ENCODE data around the gene OTULIN.

The OTULIN gene

DNA sequence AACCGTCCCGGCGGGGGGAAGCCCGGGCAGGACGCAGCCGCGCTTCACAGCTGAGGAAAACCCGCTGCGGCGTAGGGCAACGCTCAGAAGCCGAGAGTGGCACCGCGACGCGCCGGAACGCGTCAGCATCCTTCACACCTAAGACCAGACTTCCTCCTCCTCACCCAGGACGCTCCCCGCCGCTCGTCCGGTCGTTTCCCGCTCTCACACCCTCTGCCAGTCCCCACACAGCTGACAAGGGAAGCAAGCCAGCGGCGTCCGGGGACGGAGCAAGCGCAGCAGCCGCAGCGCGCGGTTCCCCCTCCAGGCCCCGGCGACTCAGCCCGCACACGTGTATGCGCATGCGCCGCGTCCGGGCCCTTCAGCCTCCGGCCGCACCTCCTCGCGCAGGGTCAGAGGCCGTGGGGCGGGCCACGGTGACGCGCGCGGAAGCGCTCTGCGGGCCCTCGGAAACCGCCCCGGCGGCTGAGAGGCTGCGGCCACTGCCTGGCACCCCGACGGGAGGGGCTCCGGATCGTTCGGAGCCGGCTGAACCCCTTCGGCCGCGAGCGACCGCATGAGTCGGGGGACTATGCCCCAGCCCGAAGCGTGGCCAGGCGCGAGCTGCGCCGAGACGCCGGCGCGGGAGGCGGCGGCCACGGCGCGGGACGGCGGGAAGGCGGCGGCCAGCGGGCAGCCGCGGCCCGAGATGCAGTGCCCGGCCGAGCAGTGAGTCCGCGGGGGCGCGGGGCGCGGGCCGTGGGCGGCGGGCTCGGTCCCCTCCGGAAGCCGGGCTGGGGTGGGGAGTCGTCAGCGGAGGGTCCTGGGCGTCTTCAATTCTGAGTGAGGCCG is at the start of gene OTULIN:
Gene OTULIN, plus strand, starts transcription at position 449 of the 831 bp plus-strand sequence. Its CDS starts 108 bp downstream, at position 557.
- peak; percentile 67 for DNase-seq

DNA sequence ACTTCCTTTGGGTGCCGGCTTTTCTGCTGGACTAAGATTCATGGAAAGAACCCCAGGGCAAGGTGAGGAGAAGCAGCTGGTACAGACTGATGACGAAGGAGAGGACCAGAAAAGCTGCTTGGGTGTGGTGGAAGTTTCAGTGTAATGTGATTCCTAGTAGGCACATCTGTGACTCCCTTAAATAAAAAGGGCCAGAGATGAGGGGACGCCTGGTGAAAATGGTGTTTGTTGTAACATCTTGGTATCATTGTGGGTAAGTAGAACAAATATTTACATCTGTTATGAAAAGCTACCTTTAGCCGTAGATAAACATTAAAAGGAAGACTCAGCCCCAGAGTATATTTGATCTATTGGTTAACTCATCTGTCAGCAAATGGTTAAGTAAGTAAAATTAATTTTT is 49.2 kb upstream of the OTULIN start:
- DNase-seq: no peak

GRCh38 chr5:14617441-14617840 is 47.1 kb upstream of the OTULIN start:
- DNase-seq: no peak

GRCh38 chr5:14627270-14627669 is 37.2 kb upstream of the OTULIN start:
- no peak for DNase-seq

DNA sequence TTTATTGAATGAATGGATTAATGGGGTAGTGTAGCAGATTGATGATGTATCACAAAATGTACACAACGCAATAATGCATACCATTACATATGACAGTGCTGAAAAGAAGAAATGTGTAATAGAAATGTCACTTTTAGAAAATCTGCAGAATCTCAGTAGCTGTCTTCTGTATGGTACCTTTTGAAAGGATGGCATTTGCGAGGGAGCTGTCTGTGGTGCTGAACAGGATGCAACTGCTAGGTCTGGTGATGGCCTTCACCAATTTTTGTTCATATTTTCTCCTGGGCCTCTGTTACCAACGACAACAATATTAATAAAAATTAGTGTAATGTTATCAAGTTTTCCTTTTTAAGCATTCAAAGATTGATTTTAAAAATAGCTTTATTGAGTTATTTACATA is 36.2 kb upstream of the OTULIN start:
- no peak for DNase-seq

DNA sequence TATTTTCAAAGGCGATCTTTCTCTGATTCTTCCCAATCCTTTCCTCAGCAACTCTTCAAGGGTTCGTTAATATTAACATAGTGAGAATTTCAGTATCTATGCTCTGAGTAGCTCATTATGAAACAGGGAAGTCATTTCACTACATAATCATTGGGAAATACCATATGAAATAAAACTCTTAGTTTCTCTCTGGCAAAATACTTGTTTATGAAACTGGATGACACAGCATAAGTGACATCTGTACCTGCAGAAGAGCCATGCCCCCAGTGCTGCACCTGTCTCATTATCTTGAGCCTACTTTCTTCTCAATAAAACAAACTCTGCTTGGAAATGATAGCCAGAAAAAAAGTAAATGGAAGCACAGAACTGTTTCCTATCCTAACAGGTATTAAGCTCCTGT is 33.8 kb upstream of the OTULIN start:
- no peak for DNase-seq

- DNase-seq: no peak
Measured at GRCh38 chr5:14635656-14636055, 28.9 kb upstream of the OTULIN start.

DNA sequence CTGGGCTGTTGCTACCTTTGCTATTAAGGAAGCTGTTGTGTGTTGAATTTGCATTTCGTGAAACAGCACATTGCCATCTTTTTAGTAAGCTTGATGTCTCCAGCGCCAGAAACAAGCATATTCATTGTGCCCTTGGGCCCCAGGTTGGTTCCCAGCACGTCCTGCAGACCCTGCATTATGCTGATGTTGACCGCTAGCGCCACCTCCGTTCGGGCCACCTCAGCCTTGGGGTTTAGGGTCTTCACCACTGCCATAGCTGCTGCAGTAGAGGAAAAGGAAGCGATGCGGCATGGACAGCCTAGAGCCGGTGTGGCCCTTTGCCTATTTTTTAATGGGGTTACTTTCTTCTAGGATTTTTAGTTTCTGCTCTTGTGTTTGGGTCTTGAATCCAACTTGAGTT is 23.8 kb upstream of the OTULIN start:
- DNase-seq: no peak

GRCh38 chr5:14644623-14645237 is 19.8 kb upstream of the OTULIN start:
- DNase-seq: no peak

DNA sequence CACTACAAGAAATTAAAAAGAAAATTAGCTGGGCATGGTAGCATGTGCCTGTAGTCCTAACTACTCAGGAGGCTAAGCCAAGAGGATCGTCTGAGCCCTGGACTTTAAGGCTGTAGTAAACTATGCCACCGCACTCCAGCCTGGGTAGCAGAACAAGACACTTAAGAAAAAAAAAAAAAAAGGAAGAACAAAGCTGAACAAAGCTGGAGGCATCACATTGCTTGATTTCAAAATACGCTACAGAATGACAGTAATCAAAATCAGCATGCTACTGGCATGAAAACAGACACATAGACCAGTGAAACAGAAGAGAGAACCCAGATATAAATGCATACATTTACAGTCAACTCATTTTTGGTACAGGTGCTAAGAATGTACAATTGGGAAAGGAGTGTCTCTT is 14.5 kb upstream of the OTULIN start:
- DNase-seq: no peak

DNA sequence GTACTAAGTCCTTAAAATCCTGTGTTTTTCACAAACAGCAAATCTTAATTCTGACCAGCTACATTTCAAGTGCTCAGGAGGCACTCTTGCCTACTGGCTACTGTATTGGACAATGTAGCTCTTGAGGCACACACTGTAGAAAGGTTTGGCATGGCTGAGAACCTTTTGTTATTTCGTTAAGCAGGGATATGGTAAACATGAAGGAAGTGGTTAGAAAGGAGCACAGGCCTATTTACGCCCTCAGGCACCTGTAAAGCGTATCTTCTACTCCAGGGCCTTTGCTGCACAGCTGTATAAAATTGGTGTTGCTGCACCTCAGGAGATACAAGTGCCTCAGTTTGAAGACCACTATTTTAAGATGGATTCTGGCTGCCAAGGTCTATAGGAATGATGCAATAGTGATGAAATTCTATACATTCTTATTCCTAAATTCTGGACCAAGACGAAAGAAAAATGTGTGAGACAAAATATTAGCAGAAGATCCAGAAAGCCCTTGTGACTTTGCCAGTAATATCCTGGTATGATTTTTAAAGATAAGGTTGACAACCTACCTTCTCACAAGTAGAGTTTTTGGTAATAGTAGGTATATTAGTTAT is 9.3 kb upstream of the OTULIN start:
- DNase-seq: peak; percentile 9

DNA sequence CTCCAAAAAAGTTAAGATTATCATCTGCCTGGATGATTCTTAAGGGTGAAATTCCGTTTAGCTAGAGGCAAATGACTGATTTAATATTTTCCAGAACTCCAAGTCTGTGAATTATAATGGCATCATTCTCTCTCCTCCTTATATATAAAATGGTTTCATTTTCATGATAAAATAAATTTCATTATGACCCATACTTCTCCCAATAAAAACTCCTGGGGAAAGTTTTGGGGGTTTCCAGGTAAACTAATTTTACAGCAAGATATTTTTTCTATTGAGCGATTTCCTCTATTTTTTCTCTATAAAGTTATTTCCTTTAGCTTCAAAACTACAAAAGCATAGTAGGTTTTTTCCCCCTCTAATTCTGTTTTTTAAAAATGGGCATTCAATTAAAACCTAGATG is 7.6 kb upstream of the OTULIN start:
- no peak for DNase-seq

- no peak for DNase-seq
Measured at GRCh38 chr5:14659821-14660607, 4.5 kb upstream of the OTULIN start.

GRCh38 chr5:14660833-14661232 is 3.7 kb upstream of the OTULIN start:
- DNase-seq: no peak

- no peak for DNase-seq
Measured at GRCh38 chr5:14662721-14663260, 1.7 kb upstream of the OTULIN start.

DNA sequence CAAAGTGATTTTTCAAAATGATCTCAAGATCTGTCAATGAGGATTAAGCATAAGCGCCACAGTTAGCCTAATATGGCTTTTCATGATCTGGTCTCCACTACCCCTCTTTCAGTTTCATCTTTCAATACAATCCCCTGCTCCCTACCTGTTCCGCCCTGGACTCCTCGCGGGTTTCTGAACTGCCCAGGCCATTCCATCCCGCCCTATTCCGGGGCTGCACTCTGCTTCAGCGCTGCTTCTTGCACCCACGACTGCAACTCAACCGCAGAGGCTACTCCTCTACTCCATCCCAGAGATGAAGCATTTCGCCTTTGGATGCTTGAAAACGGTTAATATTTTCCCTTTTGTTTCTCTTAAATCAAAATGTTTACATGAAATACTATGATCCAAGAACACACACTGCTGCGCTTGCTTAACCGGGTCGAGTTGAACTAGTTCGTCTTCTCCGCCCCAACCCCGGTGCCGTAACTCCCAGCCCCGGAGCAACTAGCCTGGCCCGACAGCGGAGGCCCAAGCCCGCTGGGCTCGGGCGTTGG is 716 bp upstream of the OTULIN start:
- DNase-seq: no peak

GRCh38 chr5:14665101-14665822 is 744 bp downstream of the OTULIN start:
- DNase-seq: no peak

- DNase-seq: no peak
Measured at GRCh38 chr5:14665949-14666348, 1.4 kb downstream of the OTULIN start.

GRCh38 chr5:14666357-14666756 is 1.8 kb downstream of the OTULIN start:
- no peak for DNase-seq

DNA sequence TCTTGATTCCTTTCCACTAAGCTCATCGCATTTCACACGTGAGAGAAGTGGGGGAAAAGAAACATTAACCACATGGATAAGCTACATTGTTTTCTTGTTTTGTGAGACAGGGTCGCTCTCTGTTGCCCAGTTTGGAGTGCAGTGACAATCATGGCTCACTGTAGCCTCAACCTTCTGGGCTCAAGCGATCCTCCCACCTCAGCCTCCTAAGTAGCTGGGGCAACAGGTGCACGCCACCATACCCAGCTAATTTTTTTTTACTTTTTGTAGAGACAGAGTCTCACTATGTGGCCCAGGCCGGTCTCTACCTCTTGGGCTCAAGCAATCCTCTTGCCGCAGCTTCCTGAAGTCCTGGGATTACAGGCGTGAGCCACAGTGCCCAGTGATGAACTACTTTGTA is 2.8 kb downstream of the OTULIN start:
- DNase-seq: no peak

DNA sequence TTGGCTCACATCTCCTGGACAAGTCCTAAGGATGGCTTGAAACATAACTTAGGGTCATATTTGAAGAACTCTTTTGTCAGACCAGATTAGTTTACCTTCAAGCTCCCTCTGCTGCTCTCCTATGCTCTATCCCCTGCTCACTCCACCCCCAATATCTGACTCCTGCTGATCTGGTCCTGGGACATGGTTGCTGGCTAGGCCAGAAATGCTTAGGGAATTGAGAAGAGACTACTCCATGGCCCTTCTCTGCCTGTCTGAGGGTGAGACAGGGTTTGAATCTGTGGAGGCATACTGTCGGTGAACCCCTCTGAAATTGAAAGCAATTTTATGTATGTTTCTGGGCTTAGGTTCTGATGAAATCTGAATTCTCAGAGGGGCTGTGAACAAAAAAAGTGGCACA is 3.3 kb downstream of the OTULIN start:
- DNase-seq: no peak

DNA sequence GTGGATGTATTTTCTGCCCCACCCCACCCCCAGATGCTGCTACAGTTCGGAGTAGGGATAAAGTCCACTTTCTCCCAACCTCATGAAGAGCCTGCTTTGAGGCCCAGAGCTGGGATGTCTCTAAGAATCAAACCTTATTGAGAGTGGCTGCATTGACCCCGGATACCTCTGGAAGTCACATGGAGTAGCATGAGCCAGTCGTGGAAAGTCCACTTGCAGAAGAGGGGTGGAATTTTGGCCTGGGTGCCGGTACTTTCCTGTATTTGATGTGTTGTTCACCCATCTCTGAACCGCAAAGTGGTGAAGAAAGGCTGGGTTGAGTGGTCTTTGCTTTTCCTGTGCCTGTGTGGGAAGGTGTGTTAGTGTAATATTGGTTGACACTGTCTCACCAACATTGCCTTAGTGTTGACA is 3.7 kb downstream of the OTULIN start:
- DNase-seq: no peak

Data from DMS79 (cell line).